ENCODE data around the gene ZBTB16.

Gene ZBTB16

GRCh38 chr11:114027926-114028325 is 31.6 kb upstream of the ZBTB16 start:
- TF ChIP-seq MYC (IDR thresholded peaks at IDR 0.05; ENCODE audit: low read depth, low read length) (no peak), CTCF (IDR thresholded peaks at IDR 0.05; ENCODE audit: low read depth, low read length) (no peak), MAX (IDR thresholded peaks at IDR 0.05; ENCODE audit: low read depth, low read length) (no peak), POLR2A (IDR thresholded peaks at IDR 0.05; ENCODE audit: extremely low read depth, insufficient read length) (no peak)
- no peak overlapping the region for H3K4me3 ChIP-seq (ENCODE audit: low read depth, low read length)
- DNase-seq (ENCODE audit: low read depth): no peak

- TF ChIP-seq MAX (IDR thresholded peaks at IDR 0.05; ENCODE audit: low read depth, low read length) (no peak), MYC (IDR thresholded peaks at IDR 0.05; ENCODE audit: low read depth, low read length) (no peak), CTCF (IDR thresholded peaks at IDR 0.05; ENCODE audit: low read depth, low read length) (no peak)
- DNase-seq (ENCODE audit: low read depth): no peak
- no peak overlapping the region for H3K4me3 ChIP-seq (ENCODE audit: low read depth, low read length)
Measured at GRCh38 chr11:114031246-114031966, 28.1 kb upstream of the ZBTB16 start.

- TF ChIP-seq CTCF (IDR thresholded peaks at IDR 0.05; ENCODE audit: low read depth, low read length) (no peak), POLR2A (IDR thresholded peaks at IDR 0.05; ENCODE audit: extremely low read depth, insufficient read length) (no peak), MAX (IDR thresholded peaks at IDR 0.05; ENCODE audit: low read depth, low read length) (no peak), MYC (IDR thresholded peaks at IDR 0.05; ENCODE audit: low read depth, low read length) (no peak)
- no peak for DNase-seq (ENCODE audit: low read depth)
- H3K4me3 ChIP-seq (ENCODE audit: low read depth, low read length): no peak overlapping the region
Measured at GRCh38 chr11:114031967-114032320, 27.6 kb upstream of the ZBTB16 start.

GRCh38 chr11:114033066-114033465 is 26.4 kb upstream of the ZBTB16 start:
- H3K4me3 ChIP-seq (ENCODE audit: low read depth, low read length): no peak overlapping the region
- TF ChIP-seq CTCF (IDR thresholded peaks at IDR 0.05; ENCODE audit: low read depth, low read length) (no peak), POLR2A (IDR thresholded peaks at IDR 0.05; ENCODE audit: extremely low read depth, insufficient read length) (no peak), MYC (IDR thresholded peaks at IDR 0.05; ENCODE audit: low read depth, low read length) (no peak), MAX (IDR thresholded peaks at IDR 0.05; ENCODE audit: low read depth, low read length) (no peak)
- DNase-seq (ENCODE audit: low read depth): no peak

GRCh38 chr11:114033572-114033971 is 25.9 kb upstream of the ZBTB16 start:
- no peak overlapping the region for H3K4me3 ChIP-seq (ENCODE audit: low read depth, low read length)
- no peak for DNase-seq (ENCODE audit: low read depth)
- TF ChIP-seq MAX (IDR thresholded peaks at IDR 0.05; ENCODE audit: low read depth, low read length): no peak
- TF ChIP-seq POLR2A (IDR thresholded peaks at IDR 0.05; ENCODE audit: extremely low read depth, insufficient read length): no peak
- no peak for TF ChIP-seq MYC (IDR thresholded peaks at IDR 0.05; ENCODE audit: low read depth, low read length)
- TF ChIP-seq CTCF (IDR thresholded peaks at IDR 0.05; ENCODE audit: low read depth, low read length): no peak

All from NB4 (cell line).